BLaER1 treated with 17β-estradiol and CSF1 and Interleukin-3, amounts not matched to agents 10 nM and 100 nM (cell line): ENCODE measurements around the gene FGF2.

Source experiments
- H3K27ac ChIP-seq, 11 experiments: shearing (Covaris generic); formaldehyde crosslinking; 2 replicates each; pipeline ENCODE4 v1.8.1; 2022
- H3K27me3 ChIP-seq, 11 experiments: shearing (Covaris generic); formaldehyde crosslinking; 2 replicates each; pipeline ENCODE4 v1.8.1; 2022
- H3K36me3 ChIP-seq, 11 experiments: shearing (Covaris generic); formaldehyde crosslinking; 2 replicates each; pipeline ENCODE4 v1.8.1; 2022
- H3K4me1 ChIP-seq, 10 experiments: shearing (Covaris generic); formaldehyde crosslinking; 2 replicates each; pipeline ENCODE4 v1.8.1; 2022
- H3K4me2 ChIP-seq, 11 experiments: shearing (Covaris generic); formaldehyde crosslinking; 2 replicates each; pipeline ENCODE4 v1.8.1; 2022
- H3K4me3 ChIP-seq, 10 experiments: shearing (Covaris generic); formaldehyde crosslinking; 2 replicates each; pipeline ENCODE4 v1.8.1; 2022
- H3K9ac ChIP-seq, 11 experiments: shearing (Covaris generic); formaldehyde crosslinking; 2 replicates each; pipeline ENCODE4 v1.8.1; 2022
- H3K9me3 ChIP-seq, 11 experiments: shearing (Covaris generic); formaldehyde crosslinking; replicated peaks in 1 of 11; 2 replicates each; pipeline ENCODE4 v1.8.1; 2022
- H4K20me1 ChIP-seq, 11 experiments: shearing (Covaris generic); formaldehyde crosslinking; 2 replicates each; pipeline ENCODE4 v1.8.1; 2022
- Cebpa-rat ChIP-seq, 11 experiments: shearing (Covaris generic); IDR thresholded peaks; 2 replicates each; pipeline ENCODE4 v1.8.1; 2022

FGF2 gene

DNA sequence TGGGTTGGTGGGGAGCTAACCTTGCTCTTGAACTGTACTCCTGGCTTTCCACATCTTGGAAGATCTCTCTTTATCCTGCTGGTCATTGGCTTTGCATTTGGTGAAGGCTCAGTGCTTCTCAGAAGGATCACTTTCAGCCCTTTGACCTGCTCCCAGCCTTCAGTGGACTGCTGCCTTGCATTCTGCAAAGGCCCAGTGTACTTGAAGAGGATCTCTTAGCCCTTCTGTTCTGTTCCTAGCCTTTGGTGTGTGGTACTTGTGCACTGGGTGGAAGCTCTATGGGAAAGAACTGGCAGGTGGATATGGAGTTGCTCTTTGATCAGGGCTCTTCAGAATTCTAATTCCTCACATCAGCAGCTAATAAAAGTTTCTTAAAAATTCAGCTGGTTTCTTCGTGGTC lies 46.5 kb downstream of the FGF2 start:
- TF ChIP-seq Cebpa-rat (IDR thresholded peaks at IDR 0.05), result no peak
- no peak overlapping the region for H3K4me2 ChIP-seq
- no peak overlapping the region for H3K9ac ChIP-seq
- no peaks in the 10 kb centered on the region for H3K36me3 ChIP-seq
- H3K27ac ChIP-seq, result no peak overlapping the region
- H3K4me1 ChIP-seq, result no peaks in the 10 kb centered on the region
- no peak overlapping the region for H3K4me3 ChIP-seq
- H3K27me3 ChIP-seq, result no peaks in the 10 kb centered on the region
- H3K9me3 ChIP-seq, result peaks cover 0 to 6% (median 0%) of the 10 kb centered on the region in 11 experiments; a peak in 2 of 22 replicates
- H4K20me1 ChIP-seq, result no peaks in the 10 kb centered on the region

DNA sequence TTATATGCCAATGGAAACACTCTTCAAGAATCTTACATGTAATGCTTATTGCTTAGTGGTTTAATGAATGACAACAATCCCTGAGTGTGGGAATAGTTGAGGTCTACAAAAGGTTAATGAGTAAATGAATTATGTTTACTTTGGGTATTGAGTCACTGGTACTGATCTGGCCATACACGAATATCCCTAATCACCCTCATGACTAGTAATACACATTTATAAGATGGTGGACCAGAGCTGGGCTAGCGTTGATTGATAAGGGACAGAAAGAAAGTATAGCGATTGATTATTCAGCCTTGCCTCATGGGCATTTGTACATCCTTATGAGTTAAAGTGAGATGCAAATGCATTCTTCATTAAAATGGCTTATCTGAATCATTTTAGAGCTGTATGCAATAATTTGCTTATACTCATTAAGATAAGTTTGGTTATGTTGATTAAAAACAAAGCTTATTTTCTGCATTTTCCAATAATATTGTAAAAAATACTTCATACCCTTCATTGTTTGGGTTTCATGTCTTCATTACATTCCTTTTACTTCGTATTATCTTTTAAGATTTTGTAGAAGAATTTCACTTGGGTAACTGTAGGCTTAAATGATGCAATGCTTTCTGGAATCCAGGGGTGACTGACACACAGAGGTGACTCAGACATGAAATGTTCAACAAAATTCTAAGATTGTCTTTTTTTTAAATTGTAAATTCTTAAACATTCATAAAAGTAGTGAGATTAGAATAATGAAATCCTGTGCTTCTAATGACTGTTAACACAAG lies 47.4 kb downstream of the FGF2 start:
- H3K36me3 ChIP-seq, result no peaks in the 10 kb centered on the region

GRCh38 chr4:122875949-122876348 lies 49.3 kb downstream of the FGF2 start:
- H3K4me2 ChIP-seq, result no peak overlapping the region
- H3K4me1 ChIP-seq, result no peaks in the 10 kb centered on the region

More for the DNA sequence above, 47.4 kb downstream of the FGF2 start:
- Histone ChIP-seq H3K4me1 (no peaks in the 10 kb centered on the region), H3K27ac (no peak overlapping the region), H3K4me3 (no peak overlapping the region), H3K9ac (no peak overlapping the region), H3K4me2 (no peak overlapping the region), H4K20me1 (no peaks in the 10 kb centered on the region), H3K9me3 (peaks cover 0 to 1% (median 0%) of the 10 kb centered on the region in 11 experiments; a peak in 1 of 22 replicates), H3K27me3 (no peaks in the 10 kb centered on the region)
- no peak for TF ChIP-seq Cebpa-rat (IDR thresholded peaks at IDR 0.05)

GRCh38 chr4:122876456-122876855 lies 49.8 kb downstream of the FGF2 start:
- no peak overlapping the region for H3K4me3 ChIP-seq
- 0 out of 22 replicates have a peak, but pooled peaks cover 0 to 5% (median 0%) of the 10 kb centered on the region in 11 experiments for H3K36me3 ChIP-seq
- no peak overlapping the region for H3K27ac ChIP-seq
- no peaks in the 10 kb centered on the region for H3K27me3 ChIP-seq
- no peaks in the 10 kb centered on the region for H4K20me1 ChIP-seq
- H3K4me2 ChIP-seq, result no peak overlapping the region
- no peaks in the 10 kb centered on the region for H3K4me1 ChIP-seq
- no peak for TF ChIP-seq Cebpa-rat (IDR thresholded peaks at IDR 0.05)
- H3K9ac ChIP-seq, result no peak overlapping the region
- peaks cover 15 to 23% (median 17%) of the 10 kb centered on the region in 11 experiments for H3K9me3 ChIP-seq

More at GRCh38 chr4:122875949-122876348, 49.3 kb downstream of the FGF2 start:
- Histone ChIP-seq H3K9me3 (peaks cover 9 to 18% (median 12%) of the 10 kb centered on the region in 11 experiments), H3K9ac (no peak overlapping the region), H3K27me3 (no peaks in the 10 kb centered on the region), H3K4me3 (no peak overlapping the region), H3K36me3 (0 out of 22 replicates have a peak, but pooled peaks cover 0 to 3% (median 0%) of the 10 kb centered on the region in 11 experiments), H4K20me1 (no peaks in the 10 kb centered on the region), H3K27ac (no peak overlapping the region)
- no peak for TF ChIP-seq Cebpa-rat (IDR thresholded peaks at IDR 0.05)

DNA sequence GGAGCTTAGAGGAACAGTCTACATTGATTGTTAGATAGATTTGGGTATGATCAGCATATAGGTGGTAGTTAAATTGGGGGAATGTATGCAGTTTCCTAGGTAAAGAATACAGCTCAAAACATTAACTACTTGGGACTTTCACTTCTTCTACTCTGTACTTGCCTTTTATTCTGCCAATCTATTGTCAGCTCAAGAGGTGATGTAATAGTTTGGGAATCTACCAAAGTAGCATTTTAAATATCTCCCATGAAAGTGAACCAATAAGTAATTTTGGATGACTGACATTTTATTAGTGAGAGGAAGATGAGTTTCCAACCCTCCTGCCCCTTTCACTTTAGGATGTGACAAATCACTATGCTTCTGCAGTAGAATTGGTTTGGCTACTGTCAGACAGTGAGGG lies 52.4 kb downstream of the FGF2 start:
- Histone ChIP-seq H3K36me3 (0 out of 22 replicates have a peak, but pooled peaks cover 0 to 5% (median 0%) of the 10 kb centered on the region in 11 experiments), H3K4me1 (no peaks in the 10 kb centered on the region)

GRCh38 chr4:122882857-122883735 lies 56.5 kb downstream of the FGF2 start:
- Histone ChIP-seq H3K4me3 (no peak overlapping the region), H4K20me1 (no peaks in the 10 kb centered on the region), H3K9ac (no peak overlapping the region), H3K9me3 (peaks cover 18 to 28% (median 23%) of the 10 kb centered on the region in 11 experiments), H3K4me1 (no peaks in the 10 kb centered on the region), H3K27me3 (no peaks in the 10 kb centered on the region), H3K36me3 (0 out of 22 replicates have a peak, but pooled peaks cover 0 to 5% (median 0%) of the 10 kb centered on the region in 11 experiments), H3K27ac (no peak overlapping the region), H3K4me2 (no peak overlapping the region)
- no peak for TF ChIP-seq Cebpa-rat (IDR thresholded peaks at IDR 0.05)

More for the DNA sequence above, 52.4 kb downstream of the FGF2 start:
- no peak overlapping the region for H3K4me2 ChIP-seq
- H3K9me3 ChIP-seq, result peaks cover 18 to 28% (median 23%) of the 10 kb centered on the region in 11 experiments
- H3K4me3 ChIP-seq, result no peak overlapping the region
- no peak overlapping the region for H3K9ac ChIP-seq
- no peak for TF ChIP-seq Cebpa-rat (IDR thresholded peaks at IDR 0.05)
- no peaks in the 10 kb centered on the region for H3K27me3 ChIP-seq
- no peaks in the 10 kb centered on the region for H4K20me1 ChIP-seq
- no peak overlapping the region for H3K27ac ChIP-seq

- H3K9me3 ChIP-seq, result peaks cover 18 to 25% (median 23%) of the 10 kb centered on the region in 11 experiments
- H3K4me2 ChIP-seq, result no peak overlapping the region
- no peak for TF ChIP-seq Cebpa-rat (IDR thresholded peaks at IDR 0.05)
- no peaks in the 10 kb centered on the region for H3K27me3 ChIP-seq
- no peak overlapping the region for H3K4me3 ChIP-seq
- no peaks in the 10 kb centered on the region for H3K4me1 ChIP-seq
- H3K27ac ChIP-seq, result no peak overlapping the region
- 0 out of 22 replicates have a peak, but pooled peaks cover 0 to 5% (median 0%) of the 10 kb centered on the region in 11 experiments for H3K36me3 ChIP-seq
- no peaks in the 10 kb centered on the region for H4K20me1 ChIP-seq
- no peak overlapping the region for H3K9ac ChIP-seq
Measured at GRCh38 chr4:122884499-122884898, 57.9 kb downstream of the FGF2 start.

- H3K27me3 ChIP-seq, result no peaks in the 10 kb centered on the region
Measured at GRCh38 chr4:122889726-122890125, 63.1 kb downstream of the FGF2 start.

More at GRCh38 chr4:122889726-122890125, 63.1 kb downstream of the FGF2 start:
- Histone ChIP-seq H3K4me2 (no peak overlapping the region), H3K4me1 (no peaks in the 10 kb centered on the region), H3K9ac (no peak overlapping the region), H3K9me3 (no peaks in the 10 kb centered on the region), H4K20me1 (no peaks in the 10 kb centered on the region), H3K36me3 (peaks cover 0 to 16% (median 0%) of the 10 kb centered on the region in 11 experiments; a peak in 5 of 22 replicates), H3K4me3 (no peak overlapping the region), H3K27ac (no peak overlapping the region)
- no peak for TF ChIP-seq Cebpa-rat (IDR thresholded peaks at IDR 0.05)
